Left ventricle myocardium inferior (tissue), 1 donor: ENCODE results near the gene NUDT10. TPM values are rescaled to one million over a fixed set of nuclear protein-coding genes. Genes with fewer than 3 reads are reported as not detected.

Experiments used
- DNase-seq: peaks from one replicate; pipeline ENCODE4 v3.0.0-alpha.2; 2020
- H3K27ac ChIP-seq: fragments of 200-600 bp; replicated peaks from 2 replicates; pipeline ENCODE4 v1.8.0; 2021
- H3K27me3 ChIP-seq: fragments of 200-600 bp; 2 replicates; pipeline ENCODE4 v1.8.0; 2021; ENCODE audit warnings: low read depth
- H3K36me3 ChIP-seq: fragments of 200-600 bp; 2 replicates; pipeline ENCODE4 v1.8.0; 2021
- H3K4me1 ChIP-seq: fragments of 200-600 bp; 2 replicates; pipeline ENCODE4 v1.8.0; 2021
- H3K4me3 ChIP-seq: fragments of 200-600 bp; 2 replicates; pipeline ENCODE4 v1.8.0; 2021; ENCODE audit warnings: mild to moderate bottlenecking, moderate library complexity
- H3K9me3 ChIP-seq: fragments of 200-600 bp; replicated peaks from 2 replicates; pipeline ENCODE4 v1.8.0; 2021
- intact Hi-C: fragments of 100-400 bp; cut with micrococcal nuclease; formaldehyde crosslinking; loops from one replicate; pipeline ENCODE4 v1.11.0; 2022
- total RNA-seq: library from RNA; stranded (reverse); fragmentation: NEBNext Ultra II Directional; extraction: Animal tissue kit (Norgen Biotek cat#: 25700); gene quantifications from one replicate; pipeline ENCODE4 v1.2.1, GENCODE V29; 2021
- TF ChIP-seq, protein P1 (sequence below): fragments of 200-600 bp; IDR thresholded peaks from 2 replicates; pipeline ENCODE4 v1.8.0; 2021; ENCODE audit warnings: antibody characterized with exemption, mild to moderate bottlenecking, borderline replicate concordance
- donor health status: DM: no; HTN: yes; CAD: no; lungs with severe emphysema.

The NUDT10 gene
- total RNA-seq, 1 donor from 2014 or later: 0.27 TPM

DNA sequence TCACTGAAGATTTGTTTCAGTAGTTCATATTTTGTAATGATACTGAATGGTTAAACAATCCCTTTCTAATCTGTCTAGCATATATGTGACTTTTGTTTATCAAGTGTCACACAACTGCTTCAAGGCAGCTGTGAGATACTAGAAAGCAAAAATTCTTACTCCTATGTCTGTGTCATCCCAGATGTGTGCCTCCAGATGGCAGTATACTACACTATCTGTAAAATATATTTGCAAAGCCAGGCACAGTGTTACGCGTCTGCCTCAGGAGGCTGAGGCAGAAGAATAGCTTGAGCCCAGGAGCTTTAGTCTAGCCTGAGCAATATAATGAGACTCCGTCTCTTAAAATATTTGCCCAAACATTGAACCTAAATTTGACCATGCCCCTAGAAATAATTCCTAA is 4.0 kb downstream of the NUDT10 start:
- TF ChIP-seq, protein P1, sequence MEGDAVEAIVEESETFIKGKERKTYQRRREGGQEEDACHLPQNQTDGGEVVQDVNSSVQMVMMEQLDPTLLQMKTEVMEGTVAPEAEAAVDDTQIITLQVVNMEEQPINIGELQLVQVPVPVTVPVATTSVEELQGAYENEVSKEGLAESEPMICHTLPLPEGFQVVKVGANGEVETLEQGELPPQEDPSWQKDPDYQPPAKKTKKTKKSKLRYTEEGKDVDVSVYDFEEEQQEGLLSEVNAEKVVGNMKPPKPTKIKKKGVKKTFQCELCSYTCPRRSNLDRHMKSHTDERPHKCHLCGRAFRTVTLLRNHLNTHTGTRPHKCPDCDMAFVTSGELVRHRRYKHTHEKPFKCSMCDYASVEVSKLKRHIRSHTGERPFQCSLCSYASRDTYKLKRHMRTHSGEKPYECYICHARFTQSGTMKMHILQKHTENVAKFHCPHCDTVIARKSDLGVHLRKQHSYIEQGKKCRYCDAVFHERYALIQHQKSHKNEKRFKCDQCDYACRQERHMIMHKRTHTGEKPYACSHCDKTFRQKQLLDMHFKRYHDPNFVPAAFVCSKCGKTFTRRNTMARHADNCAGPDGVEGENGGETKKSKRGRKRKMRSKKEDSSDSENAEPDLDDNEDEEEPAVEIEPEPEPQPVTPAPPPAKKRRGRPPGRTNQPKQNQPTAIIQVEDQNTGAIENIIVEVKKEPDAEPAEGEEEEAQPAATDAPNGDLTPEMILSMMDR: peak; percentile 63
- H3K36me3 ChIP-seq: no peaks in the 10 kb centered on the region
- H3K27me3 ChIP-seq: peaks cover 14% of the 10 kb centered on the region
- no peak overlapping the region for H3K4me3 ChIP-seq
- intact Hi-C loops: no loop called here
- H3K27ac ChIP-seq: no peak overlapping the region
- H3K4me1 ChIP-seq: no peaks in the 10 kb centered on the region
- DNase-seq: no peak
- no peaks in the 10 kb centered on the region for H3K9me3 ChIP-seq

DNA sequence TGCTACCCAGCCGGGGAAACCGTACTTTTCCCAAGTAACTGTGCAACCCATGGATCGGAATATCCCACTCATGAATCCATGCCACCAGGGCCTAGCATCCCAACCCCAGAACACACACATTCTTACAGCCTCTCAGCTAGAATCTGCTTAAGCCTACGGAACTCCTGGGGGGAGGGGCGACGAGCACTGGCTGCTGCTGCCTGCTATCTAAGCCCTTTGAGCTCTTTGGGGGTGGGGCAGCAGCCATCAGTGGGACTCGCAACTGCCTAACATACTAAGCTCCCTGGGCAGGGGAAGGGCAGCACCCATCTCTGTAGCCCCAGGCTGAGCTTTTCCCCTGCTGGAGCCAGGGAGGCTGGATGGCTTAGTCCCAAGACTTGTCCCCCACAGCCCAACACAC is 28.6 kb downstream of the NUDT10 start:
- Histone ChIP-seq H3K4me3 (no peak overlapping the region), H3K4me1 (no peaks in the 10 kb centered on the region), H3K27ac (no peak overlapping the region), H3K27me3 (no peaks in the 10 kb centered on the region), H3K36me3 (no peaks in the 10 kb centered on the region), H3K9me3 (peaks cover 8% of the 10 kb centered on the region)
- DNase-seq: no peak
- TF ChIP-seq, protein P1: no peak
- intact Hi-C loops: no loop called here

DNA sequence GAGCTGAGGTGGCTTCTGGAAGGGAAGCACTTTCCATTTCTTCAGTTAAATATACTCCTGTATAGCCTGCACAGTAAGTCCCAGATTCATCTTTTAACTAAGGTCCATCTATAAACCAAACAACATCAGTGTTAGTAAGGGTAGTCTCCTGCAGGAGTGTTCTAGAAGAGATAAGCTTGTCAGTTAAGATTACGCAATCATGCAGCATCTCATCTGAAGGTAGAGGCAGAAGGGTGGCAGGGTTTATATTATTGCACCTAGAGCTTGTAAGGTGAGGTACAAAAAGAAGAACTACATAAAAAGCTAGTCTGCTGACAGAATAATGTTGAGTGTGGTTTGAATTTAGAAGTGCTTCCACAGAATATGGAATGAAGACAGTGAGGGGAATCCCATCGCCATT is 44.0 kb downstream of the NUDT10 start:
- intact Hi-C loops: no loop called here
- H3K36me3 ChIP-seq: no peaks in the 10 kb centered on the region
- DNase-seq: no peak
- H3K27me3 ChIP-seq: no peaks in the 10 kb centered on the region
- no peak overlapping the region for H3K4me3 ChIP-seq
- no peaks in the 10 kb centered on the region for H3K9me3 ChIP-seq
- no peaks in the 10 kb centered on the region for H3K4me1 ChIP-seq
- TF ChIP-seq, protein P1: no peak
- no peak overlapping the region for H3K27ac ChIP-seq

Other genes starting within 250 kb of the NUDT10 start
- 0.14 TPM for gene NUDT11, start 163.8 kb downstream of the NUDT10 start, total RNA-seq